ENCODE results near the gene PARD3B.

GRCh38 chr2:205543937-205544702, 998.8 kb downstream of the PARD3B start:
- TF ChIP-seq NR2F2 (IDR thresholded peaks at IDR 0.05; ENCODE audit: borderline replicate concordance, low read depth) (no peak), ZFYVE20 (CRISPR knock-in tag; IDR thresholded peaks at IDR 0.05; ENCODE audit: borderline replicate concordance, low read depth) (no peak), ESRRA (CRISPR knock-in tag; IDR thresholded peaks at IDR 0.05; ENCODE audit: low read depth) (no peak), TCF7 (IDR thresholded peaks at IDR 0.05; ENCODE audit: low read depth) (no peak), CTCF (CRISPR knock-in tag; IDR thresholded peaks at IDR 0.05) (no peak), RAD21 (CRISPR knock-in tag; IDR thresholded peaks at IDR 0.05) (no peak), POLR2AphosphoS5 (IDR thresholded peaks at IDR 0.05; ENCODE audit: low read depth, low read length) (no peak), PRPF4 (IDR thresholded peaks at IDR 0.05; ENCODE audit: low read depth, low read length, poor library complexity, severe bottlenecking) (no peak)

All from HepG2 (cell line).